Stimulated activated effector memory CD8-positive, alpha-beta T cell treated with anti-CD3 and anti-CD28 coated beads, Interleukin-12 subunit alpha, Interleukin-12 subunit beta, amount 100 ng/mL, for 72 hours (primary cell): Measurements from ENCODE around the gene ABCB1.

Experiments
- ATAC-seq: fragments of 150-1000 bp; cut with Tn5 transposase; 2 replicates; pipeline ENCODE4 v1.10.0; 2021
- DNase-seq, 2 donors: peaks; one replicate each; pipeline ENCODE4 v3.0.0; 2021 to 2022; ENCODE audit warnings: low spot score in 2 of 2
- H3K27ac Mint-ChIP-seq: one replicate; pipeline ENCODE4 v1.8.0; 2022; ENCODE audit warnings: mild to moderate bottlenecking, mixed read lengths
- H3K36me3 Mint-ChIP-seq: one replicate; pipeline ENCODE4 v1.8.0; 2022; ENCODE audit warnings: mild to moderate bottlenecking, mixed read lengths
- H3K4me1 Mint-ChIP-seq: one replicate; pipeline ENCODE4 v1.8.0; 2022; ENCODE audit warnings: mixed read lengths
- H3K4me3 Mint-ChIP-seq: one replicate; pipeline ENCODE4 v1.8.0; 2022; ENCODE audit warnings: mild to moderate bottlenecking, mixed read lengths
- H3K9me3 Mint-ChIP-seq: one replicate; pipeline ENCODE4 v1.8.0; 2022; ENCODE audit warnings: mixed read lengths

The ABCB1 gene

GRCh38 chr7:87600130-87601124 is at the start of gene ABCB1:
ABCB1 (minus strand) TSS chr7:87600884; CDS start chr7:87600184, 700 bp downstream.
- no peaks in the 10 kb centered on the region for H3K9me3 Mint-ChIP-seq
- peaks cover 11% of the 10 kb centered on the region for H3K36me3 Mint-ChIP-seq
- H3K27ac Mint-ChIP-seq, result peak within 1 kb of the TSS; percentile 67
- ATAC-seq (peak; percentile 92), DNase-seq (peak; percentile 35 to 70)
- peaks cover 20% of the 10 kb centered on the region for H3K4me1 Mint-ChIP-seq
- H3K4me3 Mint-ChIP-seq, result peak within 1 kb of the TSS; percentile 70

- no peak overlapping the region for H3K27ac Mint-ChIP-seq
- H3K36me3 Mint-ChIP-seq, result no peaks in the 10 kb centered on the region
- DNase-seq (no peak), ATAC-seq (no peak)
- no peaks in the 10 kb centered on the region for H3K9me3 Mint-ChIP-seq
- no peaks in the 10 kb centered on the region for H3K4me1 Mint-ChIP-seq
- H3K4me3 Mint-ChIP-seq, result no peak overlapping the region
These were observed 47.6 kb upstream of the ABCB1 start for GRCh38 chr7:87648316-87648715.

GRCh38 chr7:87645446-87645845 is 44.8 kb upstream of the ABCB1 start:
- H3K36me3 Mint-ChIP-seq, result no peaks in the 10 kb centered on the region

GRCh38 chr7:87635921-87636320 is 35.2 kb upstream of the ABCB1 start:
- DNase-seq (no peak), ATAC-seq (no peak)
- peaks cover 5% of the 10 kb centered on the region for H3K36me3 Mint-ChIP-seq
- no peaks in the 10 kb centered on the region for H3K4me1 Mint-ChIP-seq
- no peak overlapping the region for H3K27ac Mint-ChIP-seq
- H3K9me3 Mint-ChIP-seq, result peaks cover 3% of the 10 kb centered on the region
- H3K4me3 Mint-ChIP-seq, result no peak overlapping the region

More at GRCh38 chr7:87645446-87645845, 44.8 kb upstream of the ABCB1 start:
- ATAC-seq (no peak), DNase-seq (no peak)
- no peaks in the 10 kb centered on the region for H3K4me1 Mint-ChIP-seq
- no peak overlapping the region for H3K4me3 Mint-ChIP-seq
- no peak overlapping the region for H3K27ac Mint-ChIP-seq
- no peaks in the 10 kb centered on the region for H3K9me3 Mint-ChIP-seq

- no peak overlapping the region for H3K27ac Mint-ChIP-seq
- H3K4me3 Mint-ChIP-seq, result peak overlapping the region; percentile 78
- H3K4me1 Mint-ChIP-seq, result peaks cover 6% of the 10 kb centered on the region
- no peaks in the 10 kb centered on the region for H3K9me3 Mint-ChIP-seq
- DNase-seq, result peak; percentile 17 to 52
- peaks cover 15% of the 10 kb centered on the region for H3K36me3 Mint-ChIP-seq
- peak; percentile 62 for ATAC-seq
These were observed 28.3 kb upstream of the ABCB1 start for GRCh38 chr7:87628780-87629569.

DNA sequence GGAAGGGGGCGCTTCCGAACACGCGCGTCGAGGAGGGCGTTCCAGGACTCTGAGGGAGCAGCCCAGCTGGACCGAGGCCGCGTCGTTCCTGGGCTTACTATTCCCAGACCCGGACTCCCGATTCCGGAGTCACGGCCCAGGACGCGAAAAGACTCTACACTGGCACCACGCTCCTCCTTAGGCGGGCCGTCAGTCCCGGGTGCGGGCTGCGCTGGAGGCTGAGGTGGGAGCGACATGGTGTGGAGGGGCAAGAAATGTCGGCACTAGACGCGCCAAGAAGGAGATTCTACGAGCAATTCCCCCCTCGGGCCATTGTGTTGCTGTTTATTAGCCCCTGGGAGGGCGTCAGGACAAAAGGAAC is 26.9 kb upstream of the ABCB1 start:
- Mint-ChIP-seq H3K9me3 (no peaks in the 10 kb centered on the region), H3K4me3 (peak overlapping the region; percentile 78), H3K4me1 (peaks cover 6% of the 10 kb centered on the region), H3K27ac (peak overlapping the region; percentile 85), H3K36me3 (peaks cover 15% of the 10 kb centered on the region)
- no peak for DNase-seq
- ATAC-seq, result peak; percentile 47

DNA sequence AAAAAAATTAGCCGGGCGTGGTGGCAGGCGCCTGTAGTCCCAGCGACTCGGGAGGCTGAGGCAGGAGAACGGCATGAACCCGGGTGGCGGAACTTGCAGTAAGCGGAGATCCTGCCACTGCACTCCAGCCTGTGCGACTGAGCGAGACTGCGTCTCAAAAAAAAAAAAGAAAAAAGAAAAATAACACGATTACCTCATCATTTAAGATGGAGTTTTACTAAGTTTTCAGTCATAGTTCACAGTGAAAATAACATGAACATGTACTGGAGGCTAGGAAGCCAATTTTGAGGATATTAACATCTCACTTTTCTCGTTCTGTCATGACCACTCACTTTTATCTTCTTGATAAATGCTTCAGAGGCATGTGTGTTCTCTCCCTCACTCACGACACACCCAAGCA is 24.4 kb upstream of the ABCB1 start:
- DNase-seq (no peak), ATAC-seq (no peak)
- Mint-ChIP-seq H3K36me3 (peaks cover 15% of the 10 kb centered on the region), H3K27ac (no peak overlapping the region), H3K4me3 (no peak overlapping the region), H3K9me3 (no peaks in the 10 kb centered on the region), H3K4me1 (peaks cover 6% of the 10 kb centered on the region)

- H3K9me3 Mint-ChIP-seq, result no peaks in the 10 kb centered on the region
- no peak for DNase-seq
- peaks cover 6% of the 10 kb centered on the region for H3K4me1 Mint-ChIP-seq
- H3K36me3 Mint-ChIP-seq, result peaks cover 15% of the 10 kb centered on the region
- ATAC-seq, result no peak
- no peak overlapping the region for H3K4me3 Mint-ChIP-seq
- H3K27ac Mint-ChIP-seq, result no peak overlapping the region
These were observed 23.9 kb upstream of the ABCB1 start for GRCh38 chr7:87624628-87625027.

DNA sequence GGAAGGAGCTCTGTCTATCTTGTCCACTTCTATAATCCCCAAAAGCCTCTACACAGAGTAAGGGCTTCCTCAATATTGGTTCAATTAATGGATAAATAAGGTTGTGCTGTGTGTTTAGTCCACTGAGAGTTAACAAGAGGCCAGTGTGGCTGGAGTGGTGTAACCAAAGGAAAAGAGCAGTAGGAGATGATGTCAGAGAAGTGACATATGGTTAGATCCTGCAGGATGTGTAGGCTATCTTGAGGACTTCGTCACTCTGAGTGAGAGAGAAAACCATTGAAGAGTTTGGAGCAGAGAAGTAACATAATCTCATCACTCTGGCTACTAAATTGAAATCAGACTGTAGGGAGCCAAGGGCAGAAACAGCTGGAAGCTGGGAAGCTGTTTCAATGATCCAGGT is 14.5 kb upstream of the ABCB1 start:
- Mint-ChIP-seq H3K27ac (no peak overlapping the region), H3K4me1 (no peaks in the 10 kb centered on the region), H3K9me3 (no peaks in the 10 kb centered on the region), H3K4me3 (no peak overlapping the region), H3K36me3 (no peaks in the 10 kb centered on the region)
- DNase-seq, result no peak
- no peak for ATAC-seq

DNA sequence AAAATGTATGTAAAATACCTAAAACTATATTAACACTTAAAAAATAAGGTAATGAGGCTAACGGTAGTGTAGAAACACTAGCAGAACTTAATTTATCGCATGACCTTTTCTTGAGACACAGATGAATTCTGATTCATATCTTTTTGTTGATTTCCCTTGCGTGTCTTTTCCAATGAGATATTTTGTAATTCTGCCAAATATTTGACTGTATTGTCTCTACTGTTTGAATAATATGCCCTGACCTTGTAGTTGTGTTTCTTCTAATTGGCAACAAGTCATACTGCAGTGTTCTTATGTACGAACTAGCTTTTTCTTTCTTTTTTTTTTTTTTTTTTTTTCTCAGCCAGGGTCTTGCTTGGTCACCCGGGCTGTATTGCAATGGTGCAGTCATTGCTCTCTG is 9.2 kb upstream of the ABCB1 start:
- ATAC-seq (no peak), DNase-seq (no peak)
- Mint-ChIP-seq H3K27ac (no peak overlapping the region), H3K4me3 (no peak overlapping the region), H3K36me3 (no peaks in the 10 kb centered on the region), H3K4me1 (no peaks in the 10 kb centered on the region), H3K9me3 (no peaks in the 10 kb centered on the region)

DNA sequence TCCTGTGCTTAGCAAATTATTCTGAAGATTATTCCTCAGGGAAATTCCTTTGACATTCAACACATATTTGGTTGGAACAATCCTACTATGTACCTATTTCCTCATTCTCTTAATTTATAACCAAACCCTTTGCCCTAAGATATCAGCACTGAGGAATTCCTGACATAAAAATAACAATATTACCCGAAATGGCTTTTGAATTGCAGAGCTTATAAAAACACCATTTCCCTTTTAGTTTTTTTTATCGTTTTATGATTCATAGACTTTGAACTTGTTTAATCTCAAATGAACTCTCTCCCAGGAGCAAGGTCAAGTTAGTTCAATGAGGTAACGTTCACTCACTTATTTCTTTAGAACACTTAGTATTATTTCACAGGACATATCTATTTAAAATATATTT is 7.7 kb upstream of the ABCB1 start:
- ATAC-seq, result no peak
- Mint-ChIP-seq H3K4me1 (no peaks in the 10 kb centered on the region), H3K36me3 (no peaks in the 10 kb centered on the region), H3K9me3 (no peaks in the 10 kb centered on the region), H3K27ac (no peak overlapping the region), H3K4me3 (no peak overlapping the region)
- no peak for DNase-seq

GRCh38 chr7:87604264-87604663 is 3.6 kb upstream of the ABCB1 start:
- peaks cover 8% of the 10 kb centered on the region for H3K36me3 Mint-ChIP-seq
- no peak overlapping the region for H3K4me3 Mint-ChIP-seq
- DNase-seq (no peak), ATAC-seq (no peak)
- H3K9me3 Mint-ChIP-seq, result no peaks in the 10 kb centered on the region
- H3K4me1 Mint-ChIP-seq, result peaks cover 13% of the 10 kb centered on the region
- no peak overlapping the region for H3K27ac Mint-ChIP-seq

DNA sequence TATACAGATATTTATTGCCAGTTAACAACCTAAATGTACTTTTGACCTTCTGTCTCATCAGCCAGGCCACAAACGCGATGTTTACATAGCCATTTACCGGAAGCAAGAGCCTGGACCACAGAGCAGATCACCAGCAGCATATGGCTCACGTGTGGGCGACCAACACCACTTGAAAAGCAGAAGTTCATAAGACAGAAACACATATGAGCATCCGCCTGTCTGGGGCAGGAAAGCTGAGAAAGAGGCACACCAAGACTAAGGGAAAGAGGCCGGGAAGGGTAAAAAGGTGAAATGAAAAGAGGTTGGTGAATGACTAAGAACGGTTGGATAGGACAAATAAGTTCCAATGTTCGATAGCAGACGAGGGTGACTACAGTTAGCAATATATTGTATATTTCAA is 1.3 kb downstream of the ABCB1 start:
- H3K36me3 Mint-ChIP-seq, result peaks cover 11% of the 10 kb centered on the region
- peak overlapping the region; percentile 70 for H3K4me3 Mint-ChIP-seq
- H3K4me1 Mint-ChIP-seq, result peaks cover 20% of the 10 kb centered on the region
- H3K9me3 Mint-ChIP-seq, result no peaks in the 10 kb centered on the region
- peak overlapping the region; percentile 67 for H3K27ac Mint-ChIP-seq
- ATAC-seq (peak; percentile 75), DNase-seq (peak; percentile 12 to 61)

GRCh38 chr7:87598234-87599009 is 2.3 kb downstream of the ABCB1 start:
- H3K27ac Mint-ChIP-seq, result peak overlapping the region; percentile 18
- DNase-seq, result no peak
- no peaks in the 10 kb centered on the region for H3K9me3 Mint-ChIP-seq
- H3K4me1 Mint-ChIP-seq, result peaks cover 20% of the 10 kb centered on the region
- peak overlapping the region; percentile 70 for H3K4me3 Mint-ChIP-seq
- no peak for ATAC-seq
- peaks cover 11% of the 10 kb centered on the region for H3K36me3 Mint-ChIP-seq

GRCh38 chr7:87596696-87597095 is 4.0 kb downstream of the ABCB1 start:
- Mint-ChIP-seq H3K36me3 (peaks cover 11% of the 10 kb centered on the region), H3K4me1 (peaks cover 20% of the 10 kb centered on the region), H3K4me3 (no peak overlapping the region), H3K9me3 (no peaks in the 10 kb centered on the region), H3K27ac (no peak overlapping the region)
- DNase-seq (no peak), ATAC-seq (no peak)
